Fibroblast of villous mesenchyme (primary cell): Measurements from ENCODE around the gene KIRREL3. TPM values are rescaled to one million over a fixed set of nuclear protein-coding genes. Genes with fewer than 3 reads are reported as not detected.

Source experiments
- DNase-seq: peaks from one replicate; pipeline ENCODE4 v3.0.0-alpha.2; 2010; ENCODE audit warnings: low read depth
- H3K4me3 ChIP-seq: 2 replicates; pipeline ENCODE4 v1.5.1; 2011; ENCODE audit warnings: low read depth, mild to moderate bottlenecking, low read length
- total RNA-seq: library from RNA; depleted of rRNA; stranded (reverse); fragments of >200 nt; gene quantifications from 2 replicates; pipeline ENCODE4 v1.2.3, GENCODE V29; 2012
- TF ChIP-seq, protein P1 (sequence below): IDR thresholded peaks from 2 replicates; pipeline ENCODE4 v1.5.1; 2012; ENCODE audit warnings: low read depth, mild to moderate bottlenecking, low read length; ENCODE audit not compliant: insufficient read depth

KIRREL3 gene
- total RNA-seq, 1 donor, result 9.9 TPM

DNA sequence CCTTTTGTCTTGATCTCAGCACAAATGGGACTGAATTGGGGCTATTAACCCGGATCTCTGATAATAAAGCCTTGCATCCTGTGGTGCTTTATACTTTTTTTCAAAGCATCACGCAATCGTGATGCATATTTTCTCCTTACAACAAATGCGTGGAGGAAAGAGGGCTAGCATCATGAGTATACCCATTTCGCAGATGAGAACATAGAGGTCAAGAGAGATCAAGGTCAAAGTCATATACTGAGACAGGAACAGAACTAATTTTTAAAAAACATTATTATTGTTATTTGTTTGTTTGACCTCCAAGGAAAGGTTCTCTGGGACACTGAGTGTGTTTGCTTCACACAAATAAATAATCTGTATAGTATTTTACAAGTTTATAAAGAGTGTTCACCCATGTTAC, 453.9 kb downstream of the KIRREL3 start:
- no peak overlapping the region for H3K4me3 ChIP-seq
- no peak for DNase-seq
- TF ChIP-seq, protein P1, sequence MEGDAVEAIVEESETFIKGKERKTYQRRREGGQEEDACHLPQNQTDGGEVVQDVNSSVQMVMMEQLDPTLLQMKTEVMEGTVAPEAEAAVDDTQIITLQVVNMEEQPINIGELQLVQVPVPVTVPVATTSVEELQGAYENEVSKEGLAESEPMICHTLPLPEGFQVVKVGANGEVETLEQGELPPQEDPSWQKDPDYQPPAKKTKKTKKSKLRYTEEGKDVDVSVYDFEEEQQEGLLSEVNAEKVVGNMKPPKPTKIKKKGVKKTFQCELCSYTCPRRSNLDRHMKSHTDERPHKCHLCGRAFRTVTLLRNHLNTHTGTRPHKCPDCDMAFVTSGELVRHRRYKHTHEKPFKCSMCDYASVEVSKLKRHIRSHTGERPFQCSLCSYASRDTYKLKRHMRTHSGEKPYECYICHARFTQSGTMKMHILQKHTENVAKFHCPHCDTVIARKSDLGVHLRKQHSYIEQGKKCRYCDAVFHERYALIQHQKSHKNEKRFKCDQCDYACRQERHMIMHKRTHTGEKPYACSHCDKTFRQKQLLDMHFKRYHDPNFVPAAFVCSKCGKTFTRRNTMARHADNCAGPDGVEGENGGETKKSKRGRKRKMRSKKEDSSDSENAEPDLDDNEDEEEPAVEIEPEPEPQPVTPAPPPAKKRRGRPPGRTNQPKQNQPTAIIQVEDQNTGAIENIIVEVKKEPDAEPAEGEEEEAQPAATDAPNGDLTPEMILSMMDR, result no peak

DNA sequence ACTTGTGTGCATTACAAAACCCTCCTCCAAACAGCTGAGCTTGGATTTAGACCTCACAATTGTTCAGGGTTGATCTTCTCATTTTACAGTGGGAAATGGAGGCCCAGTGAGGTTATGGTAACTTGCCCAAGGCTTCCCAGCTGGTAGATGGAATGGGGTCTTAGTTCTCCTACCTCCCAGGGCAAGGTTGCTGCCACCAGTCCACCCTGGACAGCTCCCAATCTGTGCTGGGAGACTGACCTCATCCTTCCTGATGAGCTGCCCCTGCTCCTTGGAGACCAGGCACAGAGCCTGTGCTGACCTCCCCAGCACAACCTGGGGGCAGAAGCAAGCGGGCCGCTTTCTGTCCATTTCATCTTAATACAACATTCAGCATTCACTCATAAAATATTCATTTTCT, 454.4 kb downstream of the KIRREL3 start:
- no peak for DNase-seq
- TF ChIP-seq, protein P1, result no peak
- H3K4me3 ChIP-seq, result no peak overlapping the region

DNA sequence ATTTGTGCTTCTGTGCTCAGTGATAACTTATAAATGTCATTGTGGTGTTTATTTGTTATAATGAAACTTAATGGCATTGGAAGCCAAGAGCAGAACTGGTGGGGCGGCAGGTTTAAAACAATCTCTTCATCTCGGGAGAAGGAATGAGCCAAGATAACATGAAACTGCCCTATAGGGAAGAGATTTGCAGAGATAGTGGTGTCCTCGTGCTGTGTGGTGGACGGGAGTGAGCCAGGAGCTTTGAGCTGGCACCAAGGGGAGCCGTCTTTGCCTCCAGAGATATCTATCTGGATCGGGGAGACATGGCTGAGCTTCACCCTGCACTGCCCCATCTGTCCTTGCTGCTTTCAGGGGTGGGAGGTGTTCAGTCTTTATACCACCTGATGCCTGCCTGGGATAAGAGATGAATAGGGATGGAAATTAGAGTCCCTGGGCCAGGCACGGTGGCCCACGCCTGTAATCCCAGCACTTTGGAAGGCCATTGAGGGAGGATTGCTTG, 455.5 kb downstream of the KIRREL3 start:
- DNase-seq, result no peak
- no peak overlapping the region for H3K4me3 ChIP-seq
- TF ChIP-seq, protein P1, result no peak

DNA sequence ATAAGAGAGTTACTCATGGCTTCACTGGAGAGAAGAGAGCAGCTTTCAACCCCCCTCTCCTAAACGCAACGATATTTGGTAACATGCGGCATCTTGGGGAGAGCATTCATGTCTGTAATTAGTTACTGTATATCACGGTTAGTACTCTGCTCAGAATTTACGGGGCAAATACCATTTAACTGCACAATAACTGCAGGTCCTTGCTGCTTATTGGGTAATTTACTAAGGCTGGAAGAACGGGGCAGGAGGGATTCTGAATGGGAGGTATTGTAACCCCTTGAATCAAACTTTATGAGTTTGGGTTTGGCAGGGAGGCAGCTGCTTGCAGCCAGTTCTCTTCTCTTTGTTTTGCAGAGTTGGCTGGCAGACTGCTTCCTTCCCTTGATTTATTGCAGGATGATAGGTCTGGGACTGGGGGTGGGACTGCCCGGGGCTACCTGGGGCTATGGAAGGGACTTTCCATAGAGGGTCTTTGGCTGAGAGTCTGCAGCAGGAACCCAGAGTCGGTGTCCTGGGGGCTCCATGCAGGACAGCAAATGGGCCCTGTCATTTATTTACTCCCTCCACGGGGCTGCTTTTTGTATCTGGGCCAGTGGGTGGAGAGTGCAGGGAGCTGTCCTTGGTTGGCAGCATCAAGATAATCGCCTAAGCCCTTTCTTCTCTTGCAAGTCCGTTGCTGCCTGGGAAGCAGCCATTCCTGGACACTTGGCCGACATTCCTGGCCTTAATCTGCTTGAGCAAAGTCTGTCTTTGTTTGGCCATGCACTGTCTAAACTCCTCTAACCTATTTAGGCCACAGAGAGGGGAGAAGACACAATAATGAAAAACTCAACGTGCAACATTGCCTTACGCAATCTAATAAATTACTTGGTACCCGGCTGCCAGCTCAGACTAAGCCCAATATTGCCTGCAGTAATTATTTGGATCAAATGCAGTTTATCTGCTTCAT, 456.2 kb downstream of the KIRREL3 start:
- no peak overlapping the region for H3K4me3 ChIP-seq
- TF ChIP-seq, protein P1, result no peak
- peak; percentile 21 for DNase-seq

- no peak overlapping the region for H3K4me3 ChIP-seq
- TF ChIP-seq, protein P1, result no peak
- no peak for DNase-seq
Observed at GRCh38 chr11:126543691-126544090, 456.9 kb downstream of the KIRREL3 start.

GRCh38 chr11:126542334-126543015, 458.1 kb downstream of the KIRREL3 start:
- TF ChIP-seq, protein P1, result no peak
- no peak overlapping the region for H3K4me3 ChIP-seq
- DNase-seq, result no peak
